ENCODE data around the gene RRAGC.
A peak's percentile ranks its signal among the peaks of the same experiment; 100 is the strongest.

The RRAGC gene

DNA sequence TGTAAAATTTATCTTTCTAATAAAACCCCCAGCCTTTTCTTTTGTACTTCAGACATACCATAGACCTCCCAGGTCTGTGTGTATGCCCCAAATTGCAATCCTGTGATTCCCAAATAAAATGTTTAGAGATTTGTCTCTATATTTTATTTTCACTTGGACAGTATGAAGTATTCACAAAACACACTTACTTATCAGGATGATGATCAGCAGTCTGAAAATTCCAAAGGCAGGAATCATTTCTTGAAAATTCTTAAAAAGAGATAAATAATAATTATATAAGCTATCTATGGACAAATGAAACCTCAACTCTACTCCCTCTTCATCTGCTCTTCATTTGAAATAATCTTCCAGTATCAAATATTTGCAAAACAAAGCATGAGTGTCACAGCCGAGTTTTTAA lies 33.4 kb upstream of the RRAGC start:
- H4K20me1 ChIP-seq (ENCODE audit: insufficient read depth, low read length, poor library complexity, severe bottlenecking): no peaks in the 10 kb centered on the region
- H3K36me3 ChIP-seq (ENCODE audit: insufficient read depth, low read length): no peaks in the 10 kb centered on the region
- no peaks in the 10 kb centered on the region for H3K27me3 ChIP-seq (ENCODE audit: insufficient read depth, low read length, poor library complexity, severe bottlenecking)
- H3K9ac ChIP-seq (ENCODE audit: low read depth, low read length, poor library complexity, severe bottlenecking): no peak overlapping the region
- no peak for TF ChIP-seq EZH2phosphoT487 (IDR thresholded peaks at IDR 0.05; ENCODE audit: borderline replicate concordance)
- TF ChIP-seq CTCF (conservative IDR thresholded peaks at IDR 0.05; ENCODE audit: low read length): no peak
- H3K4me3 ChIP-seq (ENCODE audit: low read length, poor library complexity, severe bottlenecking): no peak overlapping the region
- H3F3A ChIP-seq (ENCODE audit: low read depth): no peaks in the 10 kb centered on the region
- H3K79me2 ChIP-seq (ENCODE audit: insufficient read depth, low read length): no peaks in the 10 kb centered on the region
- no peak overlapping the region for H2AFZ ChIP-seq (ENCODE audit: low read length)
- H3K9me2 ChIP-seq (replicated peaks; ENCODE audit: low read depth, low read length): no peaks in the 10 kb centered on the region
- no peaks in the 10 kb centered on the region for H3K9me3 ChIP-seq (ENCODE audit: insufficient read depth, low read depth, low read length)
- H3K4me2 ChIP-seq (ENCODE audit: low read depth, low read length, poor library complexity, severe bottlenecking): no peak overlapping the region
- no peaks in the 10 kb centered on the region for H3K4me1 ChIP-seq (ENCODE audit: insufficient read depth, low read length, poor library complexity, severe bottlenecking)

- H3K27me3 ChIP-seq (ENCODE audit: insufficient read depth, low read length, poor library complexity, severe bottlenecking): no peaks in the 10 kb centered on the region
- no peaks in the 10 kb centered on the region for H3K79me2 ChIP-seq (ENCODE audit: insufficient read depth, low read length)
- no peaks in the 10 kb centered on the region for H4K20me1 ChIP-seq (ENCODE audit: insufficient read depth, low read length, poor library complexity, severe bottlenecking)
- TF ChIP-seq CTCF (conservative IDR thresholded peaks at IDR 0.05; ENCODE audit: low read length) (peak; percentile 28; the same call in 1 of the 2 replicates), EZH2phosphoT487 (IDR thresholded peaks at IDR 0.05; ENCODE audit: borderline replicate concordance) (no peak)
- H3K4me3 ChIP-seq (ENCODE audit: low read length, poor library complexity, severe bottlenecking): no peak overlapping the region
- H3K9me3 ChIP-seq (ENCODE audit: insufficient read depth, low read depth, low read length): no peaks in the 10 kb centered on the region
- H3K9ac ChIP-seq (ENCODE audit: low read depth, low read length, poor library complexity, severe bottlenecking): no peak overlapping the region
- H2AFZ ChIP-seq (ENCODE audit: low read length): no peak overlapping the region
- no peaks in the 10 kb centered on the region for H3K36me3 ChIP-seq (ENCODE audit: insufficient read depth, low read length)
- no peaks in the 10 kb centered on the region for H3K4me1 ChIP-seq (ENCODE audit: insufficient read depth, low read length, poor library complexity, severe bottlenecking)
- no peak overlapping the region for H3K4me2 ChIP-seq (ENCODE audit: low read depth, low read length, poor library complexity, severe bottlenecking)
- H3F3A ChIP-seq (ENCODE audit: low read depth): no peaks in the 10 kb centered on the region
- no peaks in the 10 kb centered on the region for H3K9me2 ChIP-seq (replicated peaks; ENCODE audit: low read depth, low read length)
These were observed 32.2 kb upstream of the RRAGC start for GRCh38 chr1:38891753-38892152.

DNA sequence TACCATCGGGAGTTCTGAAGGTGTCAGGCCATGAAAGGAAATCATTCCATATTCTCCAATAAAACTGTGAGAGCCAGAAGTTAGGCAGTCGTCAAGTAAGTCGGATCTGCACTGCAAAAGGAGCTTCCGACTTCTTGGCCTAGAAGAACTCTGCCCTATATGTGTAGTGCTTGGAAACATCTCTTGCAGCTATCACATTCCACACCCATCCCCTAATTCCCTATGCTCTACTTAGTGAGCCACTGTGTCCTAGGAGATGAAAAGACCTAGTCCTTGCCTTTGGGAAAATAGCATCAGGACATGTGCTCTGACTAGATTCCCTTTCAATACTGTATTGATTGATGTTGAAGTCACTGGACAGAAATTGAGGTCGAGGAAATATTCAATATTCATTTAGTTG lies 30.0 kb upstream of the RRAGC start:
- Histone ChIP-seq H3K36me3 (ENCODE audit: insufficient read depth, low read length) (no peaks in the 10 kb centered on the region), H3K4me1 (ENCODE audit: insufficient read depth, low read length, poor library complexity, severe bottlenecking) (no peaks in the 10 kb centered on the region), H3K9me2 (replicated peaks; ENCODE audit: low read depth, low read length) (no peaks in the 10 kb centered on the region), H3F3A (ENCODE audit: low read depth) (no peaks in the 10 kb centered on the region), H4K20me1 (ENCODE audit: insufficient read depth, low read length, poor library complexity, severe bottlenecking) (no peaks in the 10 kb centered on the region), H3K4me2 (ENCODE audit: low read depth, low read length, poor library complexity, severe bottlenecking) (no peak overlapping the region), H3K27me3 (ENCODE audit: insufficient read depth, low read length, poor library complexity, severe bottlenecking) (no peaks in the 10 kb centered on the region), H3K79me2 (ENCODE audit: insufficient read depth, low read length) (no peaks in the 10 kb centered on the region), H3K4me3 (ENCODE audit: low read length, poor library complexity, severe bottlenecking) (no peak overlapping the region), H2AFZ (ENCODE audit: low read length) (no peak overlapping the region), H3K9me3 (ENCODE audit: insufficient read depth, low read depth, low read length) (no peaks in the 10 kb centered on the region), H3K9ac (ENCODE audit: low read depth, low read length, poor library complexity, severe bottlenecking) (no peak overlapping the region)
- TF ChIP-seq EZH2phosphoT487 (IDR thresholded peaks at IDR 0.05; ENCODE audit: borderline replicate concordance): no peak
- no peak for TF ChIP-seq CTCF (conservative IDR thresholded peaks at IDR 0.05; ENCODE audit: low read length)

All from Loucy (cell line).